Head of caudate nucleus (tissue), 42 donors: ENCODE results near the gene DSN1.
A peak's percentile ranks its signal among the peaks of the same experiment; 100 is the strongest.

ENCODE experiments used
- DNase-seq, 42 donors: peaks; one replicate each; pipeline versions ENCODE4 v3.0.0 to v3.0.0-alpha.2; 2020 to 2021; ENCODE audit warnings: mixed read lengths in 7 of 42
- intact Hi-C: fragments of 100-400 bp; cut with DNase I; formaldehyde crosslinking; loops from one replicate; pipeline ENCODE4 v1.15.0; 2022

Gene DSN1, protein sequence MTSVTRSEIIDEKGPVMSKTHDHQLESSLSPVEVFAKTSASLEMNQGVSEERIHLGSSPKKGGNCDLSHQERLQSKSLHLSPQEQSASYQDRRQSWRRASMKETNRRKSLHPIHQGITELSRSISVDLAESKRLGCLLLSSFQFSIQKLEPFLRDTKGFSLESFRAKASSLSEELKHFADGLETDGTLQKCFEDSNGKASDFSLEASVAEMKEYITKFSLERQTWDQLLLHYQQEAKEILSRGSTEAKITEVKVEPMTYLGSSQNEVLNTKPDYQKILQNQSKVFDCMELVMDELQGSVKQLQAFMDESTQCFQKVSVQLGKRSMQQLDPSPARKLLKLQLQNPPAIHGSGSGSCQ

DNA sequence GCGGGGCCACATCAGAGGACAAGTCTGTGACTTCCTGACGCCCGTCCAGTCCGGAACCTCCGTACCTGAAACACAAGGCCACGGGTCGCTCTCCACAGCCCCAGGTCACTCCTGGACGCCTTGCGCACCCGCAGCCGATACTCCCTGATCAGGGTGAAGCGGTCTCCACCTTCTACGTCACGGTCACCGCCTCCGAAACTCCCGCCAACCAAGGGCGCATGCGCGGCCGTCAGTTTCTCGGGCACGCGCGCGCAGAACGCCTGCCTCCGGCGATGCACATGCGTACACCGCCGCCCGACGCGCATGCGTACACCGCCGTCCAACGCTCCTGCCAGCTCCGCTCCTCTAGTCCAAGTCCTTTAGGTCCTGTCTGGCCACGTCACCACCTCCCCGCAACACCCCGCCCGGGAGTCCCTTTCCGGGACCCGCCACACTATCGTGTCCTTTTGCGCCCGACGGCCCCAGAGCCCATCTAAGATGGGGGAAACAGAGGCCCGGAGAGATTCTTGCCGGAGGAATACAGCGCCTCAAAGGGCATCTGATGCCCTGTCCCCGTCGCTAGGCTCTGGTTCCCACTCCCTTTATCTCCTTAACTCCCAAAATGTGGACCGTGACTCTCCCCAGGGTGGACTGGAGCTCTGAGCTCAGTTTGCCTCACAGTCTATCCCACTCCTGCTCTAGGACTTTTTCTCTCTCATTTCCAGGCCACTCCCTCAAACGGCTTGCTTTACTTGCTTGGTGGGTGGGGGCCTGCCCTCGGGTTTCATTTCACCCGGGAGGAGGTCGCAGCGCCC, at the start of gene DSN1:
DSN1 (minus strand) TSS at position 167 of the 794 bp plus-strand sequence. CDS start 2,305 bp downstream, outside the sequence.
- intact Hi-C loops: loop anchor here (10.0 kb wide), 1 partner anchor 91 kb away; a partner anchor contains a TSS
- peak; percentile 74 to 98 (median 93) for DNase-seq

DNA sequence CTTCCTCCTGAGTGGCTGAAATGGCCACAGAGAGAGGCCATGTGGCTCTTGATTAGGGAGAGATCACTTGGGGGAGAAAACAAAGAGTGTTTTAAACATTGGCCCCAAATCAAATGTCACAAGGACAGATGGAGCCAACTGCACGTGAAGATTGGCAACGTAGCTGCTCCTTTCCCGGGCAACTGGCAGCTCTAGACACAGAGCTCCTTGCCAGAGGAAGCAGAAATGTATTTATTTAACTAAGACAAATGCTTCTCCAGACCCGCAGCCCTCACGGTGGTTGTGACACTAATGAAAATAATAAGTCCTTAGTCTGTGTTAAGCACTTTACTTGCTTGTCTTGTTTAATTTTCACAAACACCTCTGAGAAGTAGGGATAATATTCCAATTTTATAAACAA, 49.6 kb upstream of the DSN1 start:
- intact Hi-C loops: no loop called here
- no peak for DNase-seq

DNA sequence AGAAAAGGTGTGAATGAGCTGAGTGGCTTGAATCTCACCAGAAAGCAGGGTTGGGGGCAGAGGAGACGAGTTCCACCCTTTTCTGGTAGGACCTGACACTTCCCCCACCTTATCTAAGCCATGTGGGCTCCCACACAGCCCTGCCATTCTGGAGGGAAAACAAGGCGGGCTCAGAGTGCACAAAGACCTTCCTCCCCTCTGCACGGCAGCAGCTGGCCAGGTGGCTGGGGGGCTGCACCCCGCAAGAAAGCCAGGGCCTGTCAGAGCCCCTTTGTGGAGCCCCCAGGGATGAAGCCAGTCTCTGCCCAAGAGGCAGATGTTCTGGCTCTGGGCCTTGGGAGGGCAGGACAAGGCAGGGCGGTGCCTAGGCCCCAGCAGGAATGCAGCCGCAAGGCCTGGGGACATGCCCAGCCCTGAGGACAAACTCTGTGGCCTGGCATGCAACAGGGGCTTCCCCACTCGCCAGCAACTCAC, 48.4 kb upstream of the DSN1 start:
- intact Hi-C loops: no loop called here
- peak in 41 of 42 donors; percentile 31 to 89 (median 70) for DNase-seq

DNA sequence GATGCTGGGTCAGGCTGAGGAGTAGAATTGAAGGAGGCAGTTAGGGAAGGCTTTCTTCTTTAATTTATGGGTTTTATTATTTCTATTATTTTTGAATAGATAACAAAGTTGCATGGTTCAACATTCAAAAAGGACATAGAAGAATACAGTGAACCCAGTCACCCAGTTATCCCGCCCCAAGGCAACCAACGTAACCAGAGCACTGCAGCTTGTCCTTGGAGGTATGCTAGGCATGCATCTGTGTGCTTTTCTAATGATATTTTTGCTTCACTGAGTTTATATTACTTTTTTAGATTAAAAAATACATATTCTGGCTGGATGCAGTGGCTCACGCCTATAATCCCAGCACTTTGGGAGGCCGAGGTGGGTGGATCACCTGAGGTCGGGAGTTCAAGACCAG, 47.4 kb upstream of the DSN1 start:
- intact Hi-C loops: no loop called here
- DNase-seq: no peak

DNA sequence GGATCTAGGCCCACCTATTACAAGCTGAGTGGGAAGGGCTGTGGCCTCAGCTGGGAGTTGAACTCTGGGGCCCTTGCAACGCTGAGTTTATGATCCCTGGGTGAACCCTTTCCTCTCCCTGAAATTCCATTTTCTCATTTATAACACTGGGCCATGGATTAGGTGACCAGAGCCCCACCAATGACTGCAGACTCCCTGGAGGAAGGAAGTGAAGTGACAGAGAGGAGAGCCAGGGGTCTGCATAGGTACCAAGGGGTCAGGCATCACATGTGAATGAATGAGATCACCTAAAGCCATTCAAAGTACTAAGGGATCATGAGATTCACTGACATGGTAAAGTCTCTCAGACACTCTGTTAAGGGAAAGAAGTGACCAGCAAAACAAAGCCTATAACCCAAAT, 46.5 kb upstream of the DSN1 start:
- DNase-seq: no peak
- intact Hi-C loops: no loop called here

DNA sequence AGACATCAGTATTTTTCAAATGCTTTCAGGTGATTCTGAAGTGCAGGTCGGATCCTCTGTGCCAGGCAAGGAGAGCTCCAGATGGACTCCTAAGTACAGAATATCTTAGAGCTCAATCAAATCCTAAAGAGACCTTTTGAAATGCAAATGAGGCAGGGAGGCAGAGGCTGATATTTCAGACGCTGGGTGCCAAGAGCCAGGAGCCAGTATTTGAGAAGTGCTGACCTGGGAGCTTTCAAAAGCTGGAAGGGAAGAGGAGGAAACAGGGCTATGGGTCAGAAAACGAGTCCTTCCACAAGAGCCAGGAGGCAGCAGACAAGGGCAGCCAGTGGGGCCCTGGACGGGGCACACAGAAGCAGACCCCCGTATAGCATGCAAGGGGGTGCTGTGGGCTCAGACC, 46.1 kb upstream of the DSN1 start:
- no peak for DNase-seq
- intact Hi-C loops: no loop called here

DNA sequence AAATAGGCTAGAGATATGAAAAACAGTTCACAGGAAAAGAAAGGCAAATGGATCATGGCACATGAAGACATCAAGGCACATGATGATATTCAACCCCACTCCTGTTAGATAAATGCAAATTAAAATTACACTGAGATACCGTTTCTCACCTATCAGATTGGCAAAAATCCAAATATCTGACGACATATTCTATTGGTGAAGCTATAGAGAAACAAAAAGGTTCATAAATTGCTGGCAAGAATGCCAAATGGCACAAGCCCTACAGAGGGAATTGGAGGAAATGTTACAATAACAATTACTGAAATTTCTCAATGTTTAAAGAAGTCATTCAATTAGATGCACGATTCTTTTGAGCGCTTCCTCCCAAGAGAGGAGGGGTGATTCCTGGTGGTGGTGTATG, 45.3 kb upstream of the DSN1 start:
- no peak for DNase-seq
- intact Hi-C loops: no loop called here

DNA sequence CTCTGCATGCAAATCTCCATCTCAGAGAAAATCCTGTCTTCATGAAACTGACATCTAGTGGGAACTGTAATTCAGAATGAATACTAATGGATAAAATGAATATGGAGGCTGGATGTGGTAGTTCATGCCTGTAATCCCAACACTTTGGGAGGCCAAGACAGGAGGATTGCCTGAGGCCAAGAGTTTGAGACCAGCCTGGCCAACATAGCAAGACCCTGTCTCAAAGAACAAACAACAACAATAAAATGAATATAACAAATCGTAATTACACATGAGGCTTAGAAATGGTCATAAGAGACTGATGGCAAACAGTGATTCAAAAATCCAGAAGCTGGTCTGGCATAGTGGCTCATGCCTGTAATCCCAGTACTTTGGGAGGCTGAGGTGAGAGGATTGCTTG, 44.6 kb upstream of the DSN1 start:
- no peak for DNase-seq
- intact Hi-C loops: no loop called here

DNA sequence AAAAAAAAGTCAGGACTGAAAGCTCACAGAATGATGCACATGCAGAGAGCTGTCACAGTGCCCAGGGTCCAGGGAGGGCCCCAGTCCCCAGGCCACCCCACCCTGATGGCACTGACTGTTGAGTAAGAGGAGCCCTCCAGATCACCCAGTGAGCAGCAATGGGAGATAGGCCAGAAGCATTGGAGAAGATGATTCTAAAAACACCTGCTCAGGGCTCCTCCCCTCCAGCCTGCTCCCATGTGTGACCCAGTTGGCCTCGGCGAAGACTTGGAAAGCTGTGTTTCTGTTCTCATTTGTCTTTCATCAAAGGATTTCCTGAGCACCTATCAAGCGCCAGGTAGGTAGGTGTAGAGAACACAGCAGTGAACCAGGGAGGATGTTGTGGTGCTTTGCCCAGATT, 43.9 kb upstream of the DSN1 start:
- DNase-seq: no peak

DNA sequence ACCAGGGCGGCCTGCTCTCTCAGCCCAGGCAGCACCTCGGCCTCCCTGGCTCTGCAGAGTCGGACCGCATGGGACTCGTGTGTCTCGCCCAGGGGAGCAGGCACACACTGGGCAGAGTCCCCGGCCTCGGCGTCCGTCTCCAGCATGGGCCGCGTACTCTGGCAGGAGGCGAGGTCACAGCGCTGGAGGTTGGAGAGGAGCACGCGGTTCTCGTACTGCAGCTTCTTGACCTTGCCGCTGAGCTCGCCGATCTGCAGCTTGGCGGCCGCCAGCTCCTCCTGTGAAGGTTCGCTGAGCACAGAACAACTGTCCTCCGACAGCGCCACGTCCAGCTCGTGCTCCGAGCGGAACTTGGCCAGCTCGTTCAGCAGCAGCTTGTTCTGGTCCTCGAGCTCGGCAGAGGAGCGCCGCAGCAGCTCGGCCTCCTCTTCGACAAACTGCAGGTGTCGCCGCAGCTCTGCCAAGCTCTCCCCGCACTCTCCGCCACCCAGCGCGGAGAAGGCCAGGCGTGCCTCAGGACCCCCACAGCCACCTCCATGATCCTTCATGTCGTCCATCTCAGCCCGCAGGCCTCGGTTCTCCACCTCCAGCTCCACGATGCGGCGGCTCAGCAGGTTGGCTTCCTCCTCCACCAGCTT, 42.0 kb upstream of the DSN1 start:
- DNase-seq: peak in 10 of 42 donors; percentile 18 to 65 (median 34)
- intact Hi-C loops: no loop called here

More for the DNA sequence above, 43.9 kb upstream of the DSN1 start:
- intact Hi-C loops: no loop called here

DNA sequence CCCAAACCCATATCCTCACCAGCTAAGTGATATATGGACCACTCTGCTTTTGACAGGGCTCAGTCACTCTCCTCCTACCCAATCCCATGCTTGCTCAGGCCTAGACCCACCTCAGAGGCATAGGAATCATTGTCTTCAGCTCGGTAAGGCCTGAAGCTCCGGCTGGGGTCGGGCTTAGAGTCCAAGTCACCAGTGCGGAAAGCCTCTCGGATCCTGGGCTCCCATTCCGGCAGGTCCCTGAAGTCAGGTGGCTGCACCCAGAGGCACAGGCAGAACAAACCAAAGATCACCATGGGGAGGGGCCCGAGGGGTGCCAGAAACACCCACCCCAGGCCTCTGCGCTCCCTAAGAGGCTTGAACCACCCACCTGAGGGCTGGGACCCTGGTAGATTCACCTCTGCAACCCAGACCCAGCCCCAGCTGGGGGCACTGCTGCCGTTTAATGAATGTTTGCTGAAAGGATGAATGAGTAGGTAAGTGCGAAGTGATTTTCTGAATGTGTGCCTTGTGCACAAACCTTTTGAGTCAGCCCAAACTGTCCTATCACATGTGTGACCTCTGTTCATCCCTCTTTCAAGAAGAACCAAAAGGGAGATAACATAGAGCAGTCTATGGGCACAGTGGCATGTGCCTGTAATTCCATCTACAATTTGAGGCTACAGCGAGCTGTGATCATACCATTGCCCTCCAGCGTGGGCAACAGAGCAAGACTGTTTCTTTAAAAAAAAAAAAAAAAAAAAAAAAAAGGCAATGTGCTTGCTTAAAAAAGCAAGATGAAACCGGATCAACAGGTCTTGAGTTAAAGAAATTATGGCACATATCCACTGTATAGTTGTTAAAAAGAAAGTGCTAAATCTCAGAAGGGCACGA, 39.3 kb upstream of the DSN1 start:
- DNase-seq: no peak
- intact Hi-C loops: no loop called here

DNA sequence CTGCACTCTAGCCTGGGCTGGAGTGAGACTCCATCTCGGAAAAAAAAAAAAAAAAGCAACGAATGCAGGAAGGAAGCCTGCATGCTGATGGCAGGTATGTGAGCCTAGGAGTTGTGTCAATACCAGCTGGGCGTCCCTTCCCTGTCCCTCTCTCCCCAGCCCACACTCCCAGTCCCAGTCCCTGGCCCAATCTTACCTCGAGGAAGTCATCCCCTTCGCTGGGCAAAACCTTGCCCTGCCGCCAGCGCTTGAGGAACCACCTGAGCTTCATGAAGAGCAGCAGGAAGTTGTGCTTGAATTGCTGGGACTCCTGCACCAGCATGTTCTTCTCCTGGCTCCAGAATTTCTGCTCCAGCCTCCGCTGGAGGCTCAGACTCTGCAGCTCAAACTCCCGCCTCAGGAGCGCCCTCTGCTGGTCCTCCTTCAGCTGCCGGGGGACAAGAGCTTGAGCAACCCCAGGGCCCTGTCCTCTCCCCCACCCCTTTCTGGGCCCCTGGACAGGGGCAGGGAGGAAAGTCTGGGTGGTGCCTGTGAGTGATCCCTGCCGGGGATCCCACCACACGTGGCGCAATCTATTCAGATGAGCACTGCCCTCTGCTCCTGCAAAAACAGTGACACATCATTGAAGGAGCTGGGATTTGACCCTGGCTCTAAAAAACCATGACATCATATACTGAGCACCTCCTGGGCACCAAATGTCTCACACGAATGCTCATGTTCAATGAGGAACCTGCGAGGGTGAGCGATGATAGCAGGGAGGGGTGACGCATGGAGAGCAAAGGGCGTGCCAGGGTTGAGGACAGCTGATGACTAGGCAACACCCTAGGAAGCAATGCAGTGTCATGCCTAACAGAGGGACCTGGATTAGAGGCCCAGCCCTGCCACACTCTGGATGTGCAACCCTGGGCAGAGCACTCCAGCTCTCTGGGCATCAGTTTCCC, 35.0 kb upstream of the DSN1 start:
- intact Hi-C loops: no loop called here
- DNase-seq: peak in 37 of 42 donors; percentile 34 to 86 (median 62)

DNA sequence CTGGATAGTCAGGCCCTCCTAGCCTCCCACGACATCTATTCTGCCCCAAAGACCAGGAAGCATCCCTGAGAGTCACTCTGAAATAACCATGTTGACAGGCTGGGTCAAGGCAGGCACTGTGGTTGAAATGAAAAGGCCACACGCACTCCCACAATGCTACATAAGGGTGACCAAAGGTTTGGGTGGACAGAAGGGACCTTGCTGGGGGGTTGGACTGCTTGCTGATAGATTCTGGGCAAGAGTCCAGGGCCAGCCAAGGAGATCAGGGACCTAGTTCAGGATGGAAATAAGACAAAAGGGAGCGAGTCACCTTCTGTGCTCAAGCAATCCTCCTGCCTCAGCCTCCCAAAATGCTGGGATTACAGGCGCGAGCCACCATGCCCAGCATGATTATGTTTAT, 32.5 kb upstream of the DSN1 start:
- intact Hi-C loops: no loop called here
- no peak for DNase-seq

DNA sequence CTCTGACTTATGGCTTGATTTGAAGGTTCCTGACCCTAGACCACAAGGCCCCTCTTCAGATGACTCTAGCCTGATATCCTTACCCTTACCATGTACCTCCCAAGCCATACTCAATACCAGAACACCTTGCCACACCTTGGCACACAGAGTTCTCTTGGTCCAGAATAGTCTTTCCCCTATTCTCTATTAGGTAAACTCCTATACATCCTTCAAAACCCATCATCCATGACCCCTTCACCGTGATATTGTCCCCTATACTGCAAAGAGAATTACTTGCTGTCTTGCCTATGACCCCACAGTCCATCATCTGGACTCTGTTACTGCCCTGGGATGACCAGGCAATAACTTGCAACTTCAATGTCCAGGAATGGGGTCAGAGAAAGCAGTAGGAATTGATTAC, 31.8 kb upstream of the DSN1 start:
- no peak for DNase-seq
- intact Hi-C loops: no loop called here

DNA sequence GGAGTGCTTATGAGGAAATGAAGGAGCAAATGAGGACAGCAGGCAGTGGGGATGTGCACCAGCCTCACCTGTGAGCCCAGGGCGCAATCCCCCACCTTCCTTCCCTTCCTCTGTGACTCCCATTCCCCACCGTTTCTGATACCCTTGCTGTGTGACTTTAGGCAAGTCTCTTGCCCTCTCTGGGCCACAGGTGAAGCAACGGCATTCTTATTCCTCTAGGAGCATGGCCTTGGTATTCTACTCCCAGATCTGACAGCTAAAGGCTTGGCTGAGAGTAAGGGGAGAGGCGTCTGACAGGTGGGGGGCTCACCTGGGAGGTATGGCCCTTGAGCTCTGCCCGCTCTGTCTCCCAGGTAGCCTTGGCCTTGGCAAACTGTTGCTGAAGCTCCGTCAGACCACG, 30.9 kb upstream of the DSN1 start:
- DNase-seq: no peak
- intact Hi-C loops: no loop called here

DNA sequence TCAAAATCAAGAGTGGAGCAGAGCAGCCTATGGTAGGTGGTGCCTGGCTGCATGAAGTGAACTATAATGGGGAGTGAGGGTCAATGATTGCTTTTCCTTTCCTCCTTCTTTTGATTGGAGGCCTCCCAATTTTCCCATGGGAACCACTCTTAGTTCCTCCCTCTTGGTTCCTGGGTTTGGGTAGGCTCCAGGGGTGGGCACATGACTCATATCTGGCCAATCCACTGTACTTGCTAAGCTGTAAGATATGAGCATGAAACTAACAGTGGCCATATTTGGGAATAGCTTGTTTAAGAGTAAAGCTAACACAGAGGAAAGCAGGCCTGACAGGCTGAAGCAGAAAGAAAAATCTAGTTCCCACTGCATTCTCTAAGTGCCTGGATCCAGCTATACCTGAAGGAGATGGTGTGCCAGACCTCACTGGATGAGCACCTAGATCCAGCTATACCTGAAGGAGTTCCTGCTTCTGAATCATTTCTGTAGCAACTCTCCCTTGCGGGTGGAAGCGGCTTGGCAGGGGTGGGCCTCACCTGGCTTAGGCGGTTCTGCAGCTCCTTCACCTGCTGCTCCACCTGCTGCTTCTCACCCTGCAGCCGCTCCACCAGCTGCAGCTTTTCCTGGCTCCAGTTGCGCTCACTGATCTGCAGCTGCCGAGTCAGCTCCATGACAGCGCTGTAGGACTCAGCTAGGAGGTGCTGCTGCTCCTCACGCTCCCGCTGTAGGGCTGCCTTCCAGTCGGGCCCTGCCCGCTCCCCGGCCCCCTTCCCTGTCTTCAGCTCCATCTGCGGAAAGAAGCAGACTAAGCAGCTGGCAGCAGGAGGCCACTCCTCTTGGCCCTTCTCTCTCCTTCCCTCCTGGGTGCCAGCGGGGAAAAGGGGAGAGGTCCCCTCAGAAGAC, 29.0 kb upstream of the DSN1 start:
- intact Hi-C loops: no loop called here
- peak in 23 of 42 donors; percentile 10 to 71 (median 45) for DNase-seq

DNA sequence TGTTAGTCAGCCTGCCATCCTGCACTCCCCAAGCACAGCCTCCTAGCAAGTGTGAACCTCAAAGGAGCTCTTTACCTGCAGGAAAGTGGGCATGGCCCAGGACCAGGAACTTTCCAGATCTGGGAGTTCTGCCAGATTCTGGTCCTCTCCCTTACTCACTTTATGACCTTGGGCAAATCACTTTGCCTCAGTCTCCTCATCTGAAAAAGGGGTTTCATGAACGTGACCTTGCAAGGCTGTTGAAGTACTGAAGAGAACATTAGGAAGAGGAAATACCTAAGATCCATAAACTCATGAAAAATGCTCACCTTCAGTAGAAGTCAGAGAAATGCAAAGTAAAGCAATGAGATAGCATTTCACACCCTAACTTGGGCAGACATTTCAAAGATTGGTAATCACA, 26.8 kb upstream of the DSN1 start:
- intact Hi-C loops: no loop called here
- no peak for DNase-seq
